Fibroblast of skin of right biceps (primary cell): ENCODE results near the gene ANKRD30B.
"Not testable (repeated sequence)": the region's sequence is repeated elsewhere in the genome, so short reads cannot be mapped to it uniquely, and the experiment has no call there.

Source experiments
- DNase-seq: peaks from one replicate; pipeline ENCODE4 v3.0.0-alpha.2; 2013

ANKRD30B gene

GRCh38 chr18:14747513-14748474 is at the start of gene ANKRD30B:
ANKRD30B (plus strand) TSS chr18:14748172; CDS start chr18:14748420, 248 bp downstream.
- no peak for DNase-seq

GRCh38 chr18:14701286-14702040 is 46.5 kb upstream of the ANKRD30B start:
- DNase-seq: not testable (repeated sequence)

- DNase-seq: not testable (repeated sequence)
These were observed 38.2 kb upstream of the ANKRD30B start for GRCh38 chr18:14709761-14710160.

- not testable (repeated sequence) for DNase-seq
These were observed 26.4 kb upstream of the ANKRD30B start for GRCh38 chr18:14721569-14721968.

- not testable (repeated sequence) for DNase-seq
These were observed 8.9 kb upstream of the ANKRD30B start for GRCh38 chr18:14739056-14739455.

GRCh38 chr18:14746897-14747296 is 1.1 kb upstream of the ANKRD30B start:
- no peak for DNase-seq

GRCh38 chr18:14748496-14748895 is 524 bp downstream of the ANKRD30B start:
- DNase-seq: no peak

GRCh38 chr18:14763566-14763965 is 15.6 kb downstream of the ANKRD30B start:
- not testable (repeated sequence) for DNase-seq

GRCh38 chr18:14767474-14767873 is 19.5 kb downstream of the ANKRD30B start:
- DNase-seq: peak; percentile 28

GRCh38 chr18:14768241-14768640 is 20.3 kb downstream of the ANKRD30B start:
- peak; percentile 6 for DNase-seq

GRCh38 chr18:14769381-14769780 is 21.4 kb downstream of the ANKRD30B start:
- no peak for DNase-seq

GRCh38 chr18:14776801-14777200 is 28.8 kb downstream of the ANKRD30B start:
- DNase-seq: no peak

GRCh38 chr18:14781671-14782070 is 33.7 kb downstream of the ANKRD30B start:
- no peak for DNase-seq

GRCh38 chr18:14784133-14784532 is 36.2 kb downstream of the ANKRD30B start:
- no peak for DNase-seq

GRCh38 chr18:14796876-14797275 is 48.9 kb downstream of the ANKRD30B start:
- not testable (repeated sequence) for DNase-seq

GRCh38 chr18:14797969-14798764 is 50.2 kb downstream of the ANKRD30B start:
- DNase-seq: not testable (repeated sequence)

GRCh38 chr18:14811081-14811480 is 63.1 kb downstream of the ANKRD30B start:
- not testable (repeated sequence) for DNase-seq

- peak; percentile 52 for DNase-seq
These were observed 79.1 kb downstream of the ANKRD30B start for GRCh38 chr18:14826972-14827632.

- not testable (repeated sequence) for DNase-seq
These were observed 93.6 kb downstream of the ANKRD30B start for GRCh38 chr18:14841607-14842006.

- DNase-seq: not testable (repeated sequence)
These were observed 103.6 kb downstream of the ANKRD30B start for GRCh38 chr18:14851533-14851932.

GRCh38 chr18:14855634-14856033 is 107.7 kb downstream of the ANKRD30B start:
- DNase-seq: not testable (repeated sequence)

- DNase-seq: not testable (repeated sequence)
These were observed 108.3 kb downstream of the ANKRD30B start for GRCh38 chr18:14856256-14856655.
